Loucy (cell line): ENCODE data around the gene LUZP2.

Source experiments
- CTCF ChIP-seq: fragments of 200-600 bp; sonication (generic); conservative IDR thresholded peaks from 2 replicates; pipeline ENCODE4 v1.5.1; 2014; ENCODE audit warnings: mild to moderate bottlenecking, antibody characterized with exemption, low read length
- EZH2phosphoT487 ChIP-seq: fragments of 200-600 bp; IDR thresholded peaks from 2 replicates; pipeline ENCODE4 v1.6.1; 2018; ENCODE audit warnings: antibody characterized with exemption, mild to moderate bottlenecking, moderate library complexity, borderline replicate concordance

DNA sequence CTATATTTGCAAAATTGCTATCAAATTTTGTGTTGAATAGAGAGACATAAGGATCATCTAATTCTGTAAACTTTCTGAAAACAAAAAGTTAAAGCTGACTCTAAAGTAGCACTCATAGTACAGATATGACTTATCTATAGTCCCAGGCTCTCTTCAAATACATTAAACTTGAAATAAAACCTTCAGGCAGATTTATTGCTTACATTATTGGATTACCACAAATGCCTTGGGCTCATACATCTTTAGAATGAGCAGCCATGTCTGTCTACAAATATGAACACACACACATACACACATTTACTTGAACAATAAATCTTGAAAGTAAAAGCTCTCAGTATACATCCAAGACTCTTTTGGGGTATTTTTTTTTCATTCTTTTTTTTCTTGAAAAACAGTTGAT lies 207.9 kb downstream of the LUZP2 start:
- no peak for TF ChIP-seq CTCF
- TF ChIP-seq EZH2phosphoT487 = no peak
